ENCODE measurements around the gene COL5A2.

GRCh38 chr2:189091253-189091652 lies 88.3 kb downstream of the COL5A2 start:
- TF ChIP-seq NR2C2 (CRISPR knock-in tag; IDR thresholded peaks at IDR 0.05) (no peak), NR2C2 (tag; IDR thresholded peaks at IDR 0.05) (no peak), ZNF449 (CRISPR knock-in tag; IDR thresholded peaks at IDR 0.05) (no peak), TRIM24 (IDR thresholded peaks at IDR 0.05) (no peak)
